ENCODE results near the gene TUBB1. TPM values are rescaled to one million over a fixed set of nuclear protein-coding genes. Genes with fewer than 3 reads are reported as not detected.
A peak's percentile ranks its signal among the peaks of the same experiment; 100 is the strongest.

The TUBB1 gene
- total and polyA plus RNA-seq, 2 of the 13 experiments (the other 11 are each of a cell fraction or from before 2014, with no cell fraction given) = 0.11 to 57.6 TPM

GRCh38 chr20:59010995-59011873 is 8.0 kb upstream of the TUBB1 start (continued):
- 0 out of 2 replicates have a peak, but pooled peaks have one; percentile 51 for TF ChIP-seq KAT7 (CRISPR knock-in tag; IDR thresholded peaks at IDR 0.05; ENCODE audit: borderline replicate concordance)
- TF ChIP-seq ZFX (CRISPR knock-in tag; IDR thresholded peaks at IDR 0.05; ENCODE audit: low read depth) = peak; percentile 12; the same call in 1 of the 2 replicates
- TF ChIP-seq ZNF547 (CRISPR knock-in tag; IDR thresholded peaks at IDR 0.05) = peak; percentile 69; the same call in 1 of the 2 replicates
- 0 out of 2 replicates have a peak, but pooled peaks have one; percentile 28 for TF ChIP-seq ARNTL (CRISPR knock-in tag; IDR thresholded peaks at IDR 0.05)
- TF ChIP-seq NR2F2 (IDR thresholded peaks at IDR 0.05; ENCODE audit: borderline replicate concordance, low read depth) = peak; percentile 18; the same call in 1 of the 2 replicates
- TF ChIP-seq ZNF83 (CRISPR knock-in tag; IDR thresholded peaks at IDR 0.05; ENCODE audit: borderline replicate concordance) = 0 out of 2 replicates have a peak, but pooled peaks have one; percentile 59
- TF ChIP-seq, protein P1, sequence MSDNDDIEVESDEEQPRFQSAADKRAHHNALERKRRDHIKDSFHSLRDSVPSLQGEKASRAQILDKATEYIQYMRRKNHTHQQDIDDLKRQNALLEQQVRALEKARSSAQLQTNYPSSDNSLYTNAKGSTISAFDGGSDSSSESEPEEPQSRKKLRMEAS (IDR thresholded peaks at IDR 0.05) = peak; percentile 10; the same call in 1 of the 2 replicates
- TF ChIP-seq, protein P2, sequence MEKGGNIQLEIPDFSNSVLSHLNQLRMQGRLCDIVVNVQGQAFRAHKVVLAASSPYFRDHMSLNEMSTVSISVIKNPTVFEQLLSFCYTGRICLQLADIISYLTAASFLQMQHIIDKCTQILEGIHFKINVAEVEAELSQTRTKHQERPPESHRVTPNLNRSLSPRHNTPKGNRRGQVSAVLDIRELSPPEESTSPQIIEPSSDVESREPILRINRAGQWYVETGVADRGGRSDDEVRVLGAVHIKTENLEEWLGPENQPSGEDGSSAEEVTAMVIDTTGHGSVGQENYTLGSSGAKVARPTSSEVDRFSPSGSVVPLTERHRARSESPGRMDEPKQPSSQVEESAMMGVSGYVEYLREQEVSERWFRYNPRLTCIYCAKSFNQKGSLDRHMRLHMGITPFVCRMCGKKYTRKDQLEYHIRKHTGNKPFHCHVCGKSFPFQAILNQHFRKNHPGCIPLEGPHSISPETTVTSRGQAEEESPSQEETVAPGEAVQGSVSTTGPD (CRISPR knock-in tag; IDR thresholded peaks at IDR 0.05) = peak; percentile 85
- TF ChIP-seq ZNF138 (CRISPR knock-in tag; IDR thresholded peaks at IDR 0.05; ENCODE audit: low read depth) = 0 out of 2 replicates have a peak, but pooled peaks have one; percentile 61
- TF ChIP-seq ZNF44 (CRISPR knock-in tag; IDR thresholded peaks at IDR 0.05) = peak; percentile 52; the same call in 1 of the 2 replicates
- peak; percentile 20; the same call in 1 of the 2 replicates for TF ChIP-seq ZBED4 (CRISPR knock-in tag; IDR thresholded peaks at IDR 0.05; ENCODE audit: borderline replicate concordance)
- no peak for TF ChIP-seq ZNF230 (CRISPR knock-in tag; IDR thresholded peaks at IDR 0.05)
- no peak for TF ChIP-seq ZEB1 (IDR thresholded peaks at IDR 0.05; ENCODE audit: insufficient replicate concordance, low read depth)
- 0 out of 2 replicates have a peak, but pooled peaks have one; percentile 13 for TF ChIP-seq ZNF556 (CRISPR knock-in tag; IDR thresholded peaks at IDR 0.05; ENCODE audit: borderline replicate concordance)
- TF ChIP-seq FOXK1 (CRISPR knock-in tag; IDR thresholded peaks at IDR 0.05; ENCODE audit: borderline replicate concordance, low read depth) = 0 out of 2 replicates have a peak, but pooled peaks have one; percentile 18
- peak; percentile 78 for TF ChIP-seq ZBTB33 (CRISPR knock-in tag; IDR thresholded peaks at IDR 0.05)
- no peak for TF ChIP-seq ZNF136 (CRISPR knock-in tag; IDR thresholded peaks at IDR 0.05; ENCODE audit: low read depth)
- TF ChIP-seq, protein P3, sequence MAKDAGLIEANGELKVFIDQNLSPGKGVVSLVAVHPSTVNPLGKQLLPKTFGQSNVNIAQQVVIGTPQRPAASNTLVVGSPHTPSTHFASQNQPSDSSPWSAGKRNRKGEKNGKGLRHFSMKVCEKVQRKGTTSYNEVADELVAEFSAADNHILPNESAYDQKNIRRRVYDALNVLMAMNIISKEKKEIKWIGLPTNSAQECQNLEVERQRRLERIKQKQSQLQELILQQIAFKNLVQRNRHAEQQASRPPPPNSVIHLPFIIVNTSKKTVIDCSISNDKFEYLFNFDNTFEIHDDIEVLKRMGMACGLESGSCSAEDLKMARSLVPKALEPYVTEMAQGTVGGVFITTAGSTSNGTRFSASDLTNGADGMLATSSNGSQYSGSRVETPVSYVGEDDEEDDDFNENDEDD (CRISPR knock-in tag; IDR thresholded peaks at IDR 0.05; ENCODE audit: borderline replicate concordance) = peak; percentile 63
- TF ChIP-seq ZSCAN12 (CRISPR knock-in tag; IDR thresholded peaks at IDR 0.05) = no peak
